ENCODE results near the gene SLC16A7. TPM values are rescaled to one million over a fixed set of nuclear protein-coding genes. Genes with fewer than 3 reads are reported as not detected.

Gene SLC16A7
- total RNA-seq, 2 donors from 2014 or later: 2.2 to 3.6 TPM

GRCh38 chr12:59715434-59715833 is 119.6 kb downstream of the SLC16A7 start:
- Mint-ChIP-seq H3K4me3 (no peak overlapping the region), H3K27ac (no peak overlapping the region), H3K27me3 (ENCODE audit: insufficient read depth) (no peaks in the 10 kb centered on the region), H3K9me3 (no peaks in the 10 kb centered on the region), H3K36me3 (ENCODE audit: low read depth) (no peaks in the 10 kb centered on the region), H3K4me1 (no peaks in the 10 kb centered on the region)
- 92% methylated on average over 1 of the region's 2 CpGs; no CpG with 5 or more reads in 1 of the 2 experiments for WGBS, 2 experiments (ENCODE audit: insufficient coverage in 1 of 2, insufficient read length in 1 of 2)
- Histone ChIP-seq H3K4me3 (ENCODE audit: low read length) (no peak overlapping the region), H3K27me3 (ENCODE audit: control insufficient read depth, insufficient read depth, low read length, poor library complexity, severe bottlenecking) (no peaks in the 10 kb centered on the region), H3K27ac (ENCODE audit: low read depth, low read length) (no peak overlapping the region), H3K4me1 (ENCODE audit: control insufficient read depth, insufficient read depth, low read length) (no peaks in the 10 kb centered on the region), H3K36me3 (ENCODE audit: control insufficient read depth, insufficient read depth, low read length) (no peaks in the 10 kb centered on the region), H3K9ac (ENCODE audit: extremely low read depth, low read length, poor library complexity, severe bottlenecking) (no peak overlapping the region), H3K9me3 (ENCODE audit: control insufficient read depth, low read length) (no peaks in the 10 kb centered on the region)
- no peak for DNase-seq
- TF ChIP-seq CTCF (conservative IDR thresholded peaks at IDR 0.05): no peak

DNA sequence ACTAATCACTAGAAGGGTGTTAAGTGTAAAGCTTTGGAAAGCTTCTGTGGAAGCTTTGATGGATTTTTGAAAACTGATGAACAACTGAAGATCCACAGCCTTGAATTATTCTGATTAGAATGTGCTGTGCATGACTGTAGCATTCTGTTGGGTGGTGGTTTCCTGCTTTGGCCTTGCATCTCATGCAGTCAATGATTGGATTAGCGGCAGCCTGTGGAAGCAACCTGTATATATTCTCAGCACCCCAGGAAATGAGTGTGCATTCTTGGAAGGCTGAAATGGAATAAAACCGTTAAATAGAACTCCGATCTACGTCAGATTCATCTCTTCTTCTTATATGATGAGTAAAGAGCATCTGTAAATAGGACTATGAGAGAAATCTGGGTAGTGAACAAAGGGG is 120.2 kb downstream of the SLC16A7 start:
- no peak for TF ChIP-seq CTCF (conservative IDR thresholded peaks at IDR 0.05)
- no peaks in the 10 kb centered on the region for H3K36me3 ChIP-seq (ENCODE audit: control insufficient read depth, insufficient read depth, low read length)
- no peak overlapping the region for H3K4me3 ChIP-seq (ENCODE audit: low read length)
- H3K27ac ChIP-seq (ENCODE audit: low read depth, low read length): no peak overlapping the region
- Mint-ChIP-seq H3K4me1 (no peaks in the 10 kb centered on the region), H3K4me3 (no peak overlapping the region), H3K27ac (no peak overlapping the region), H3K27me3 (ENCODE audit: insufficient read depth) (no peaks in the 10 kb centered on the region), H3K9me3 (no peaks in the 10 kb centered on the region), H3K36me3 (ENCODE audit: low read depth) (no peaks in the 10 kb centered on the region)
- 93% methylated on average over 4 of the region's 4 CpGs; no CpG with 5 or more reads in 1 of the 2 experiments for WGBS, 2 experiments (ENCODE audit: insufficient coverage in 1 of 2, insufficient read length in 1 of 2)
- H3K9ac ChIP-seq (ENCODE audit: extremely low read depth, low read length, poor library complexity, severe bottlenecking): no peak overlapping the region
- no peaks in the 10 kb centered on the region for H3K4me1 ChIP-seq (ENCODE audit: control insufficient read depth, insufficient read depth, low read length)
- no peaks in the 10 kb centered on the region for H3K9me3 ChIP-seq (ENCODE audit: control insufficient read depth, low read length)
- DNase-seq: no peak
- no peaks in the 10 kb centered on the region for H3K27me3 ChIP-seq (ENCODE audit: control insufficient read depth, insufficient read depth, low read length, poor library complexity, severe bottlenecking)

GRCh38 chr12:59717436-59717835 is 121.6 kb downstream of the SLC16A7 start:
- Mint-ChIP-seq H3K4me1 (no peaks in the 10 kb centered on the region), H3K9me3 (no peaks in the 10 kb centered on the region), H3K27me3 (ENCODE audit: insufficient read depth) (no peaks in the 10 kb centered on the region), H3K4me3 (no peak overlapping the region), H3K36me3 (ENCODE audit: low read depth) (no peaks in the 10 kb centered on the region), H3K27ac (no peak overlapping the region)
- Histone ChIP-seq H3K27me3 (ENCODE audit: control insufficient read depth, insufficient read depth, low read length, poor library complexity, severe bottlenecking) (no peaks in the 10 kb centered on the region), H3K4me1 (ENCODE audit: control insufficient read depth, insufficient read depth, low read length) (no peaks in the 10 kb centered on the region), H3K36me3 (ENCODE audit: control insufficient read depth, insufficient read depth, low read length) (no peaks in the 10 kb centered on the region), H3K27ac (ENCODE audit: low read depth, low read length) (no peak overlapping the region), H3K9me3 (ENCODE audit: control insufficient read depth, low read length) (no peaks in the 10 kb centered on the region), H3K4me3 (ENCODE audit: low read length) (no peak overlapping the region), H3K9ac (ENCODE audit: extremely low read depth, low read length, poor library complexity, severe bottlenecking) (no peak overlapping the region)
- DNase-seq: no peak
- TF ChIP-seq CTCF (conservative IDR thresholded peaks at IDR 0.05): no peak
- WGBS, 2 experiments (ENCODE audit: insufficient coverage in 1 of 2, insufficient read length in 1 of 2): 87 to 100% methylated on average over 2 of the region's 2 CpGs

Measured in endodermal cell (in vitro differentiated cells).